Measurements from ENCODE around the gene PPARG.

Gene PPARG

GRCh38 chr3:12312010-12312409 is 23.1 kb downstream of the PPARG start:
- DNase-seq (ENCODE audit: low read depth), result no peak

DNA sequence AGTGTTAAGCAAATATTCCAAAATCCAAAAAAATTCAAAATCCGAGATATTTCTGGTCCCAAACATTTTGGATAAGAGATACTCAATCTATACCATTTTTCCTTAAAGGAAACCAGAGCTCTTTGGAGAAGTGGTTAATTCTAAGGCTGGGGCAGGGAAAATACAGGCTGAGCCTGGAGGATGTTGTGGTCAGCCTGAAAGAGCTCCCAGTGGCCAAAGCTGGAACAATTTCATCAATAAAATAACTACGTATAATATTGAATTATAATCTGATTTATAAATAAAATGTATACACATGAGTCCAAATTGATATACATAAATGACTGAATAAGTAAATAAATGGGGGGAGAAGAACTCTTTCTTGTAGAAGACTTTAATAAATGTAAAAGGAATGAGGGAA is 24.6 kb downstream of the PPARG start:
- DNase-seq (ENCODE audit: low read depth), result no peak

DNA sequence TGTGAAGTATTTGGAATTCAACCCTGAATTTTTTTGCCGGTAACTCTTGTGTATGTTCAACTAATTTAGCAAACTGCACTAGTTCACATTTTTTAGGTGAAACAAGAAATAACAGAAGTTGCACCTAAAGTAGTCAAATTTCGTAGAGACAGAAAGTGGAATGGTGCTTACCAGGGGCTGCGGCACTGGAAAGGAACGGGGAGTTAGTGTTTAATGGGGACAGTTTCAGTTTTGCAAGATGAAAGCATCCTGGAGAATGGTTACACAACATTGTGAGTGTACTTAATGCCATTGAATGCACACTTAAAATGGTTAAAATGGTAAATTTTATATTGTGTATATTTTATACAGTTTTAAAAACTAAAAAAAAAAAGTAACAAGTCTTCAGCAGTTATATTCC is 27.4 kb downstream of the PPARG start:
- no peak for DNase-seq (ENCODE audit: low read depth)

DNA sequence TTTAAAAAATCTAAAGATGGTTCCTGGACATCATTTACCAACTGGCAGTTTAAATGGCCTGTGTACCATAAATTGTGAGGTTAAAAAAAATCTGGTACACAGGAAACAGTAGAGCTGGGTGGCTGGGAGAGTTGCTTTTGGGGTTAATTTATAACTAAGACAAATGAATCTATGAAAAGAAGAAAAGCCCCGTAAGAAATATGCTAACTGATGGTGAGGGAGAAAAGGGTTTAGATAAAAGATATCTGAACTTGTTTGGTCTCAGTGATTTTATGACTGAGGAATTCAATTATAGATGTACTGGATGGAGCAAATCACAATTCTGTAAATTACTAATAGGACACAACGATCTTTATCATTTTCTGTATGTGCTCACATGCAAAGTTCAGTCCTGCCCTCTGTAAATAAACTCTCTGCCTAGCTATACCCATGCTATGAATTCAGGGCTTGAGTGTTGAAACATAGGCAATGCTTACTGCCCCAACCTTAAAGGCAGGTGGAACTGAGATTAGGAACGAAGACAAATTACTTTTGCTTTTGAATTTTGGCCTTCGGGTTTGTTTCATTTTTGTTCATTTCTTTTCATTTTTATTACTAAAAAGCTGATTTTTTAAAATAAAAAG is 28.0 kb downstream of the PPARG start:
- DNase-seq (ENCODE audit: low read depth), result no peak

DNA sequence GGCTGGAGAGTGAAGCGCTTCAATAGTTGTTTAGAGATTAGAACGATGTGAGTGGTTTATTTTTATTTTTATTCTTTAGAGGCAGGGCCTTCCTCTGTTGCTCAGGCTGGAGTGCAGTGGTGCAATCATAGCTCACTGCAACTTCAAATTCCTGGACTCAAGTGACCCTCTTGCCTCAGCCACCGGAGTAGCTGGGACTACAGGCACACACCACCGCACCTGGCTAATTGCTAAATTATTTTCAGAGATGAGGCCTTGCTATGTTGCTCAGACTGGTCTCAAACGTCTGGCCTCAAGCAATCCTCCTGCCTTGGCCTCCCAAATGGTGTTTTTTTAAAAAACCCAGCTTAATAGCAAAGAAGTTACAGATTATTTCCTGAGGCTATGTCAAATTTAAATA is 29.0 kb downstream of the PPARG start:
- no peak for DNase-seq (ENCODE audit: low read depth)

GRCh38 chr3:12318758-12319621 is 30.1 kb downstream of the PPARG start:
- DNase-seq (ENCODE audit: low read depth), result no peak

DNA sequence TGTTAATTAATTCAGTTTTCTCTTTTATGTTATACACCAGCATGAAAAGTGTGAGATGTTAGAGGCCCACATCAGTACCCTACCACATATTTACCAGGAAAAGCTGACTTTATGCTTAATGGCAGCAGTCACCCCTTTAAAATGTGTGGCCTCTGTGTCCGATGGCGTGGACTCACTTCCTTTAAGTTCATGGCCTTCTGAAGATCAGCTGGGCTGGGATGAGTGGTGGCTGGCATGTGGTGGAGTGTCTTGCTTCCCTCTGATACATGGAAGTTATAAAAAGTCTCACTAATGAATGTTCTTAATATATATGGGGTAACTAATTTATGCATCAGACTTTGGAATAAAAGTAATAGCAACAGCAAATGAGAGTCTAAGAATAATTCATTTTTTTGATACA is 32.1 kb downstream of the PPARG start:
- DNase-seq (ENCODE audit: low read depth), result no peak

DNA sequence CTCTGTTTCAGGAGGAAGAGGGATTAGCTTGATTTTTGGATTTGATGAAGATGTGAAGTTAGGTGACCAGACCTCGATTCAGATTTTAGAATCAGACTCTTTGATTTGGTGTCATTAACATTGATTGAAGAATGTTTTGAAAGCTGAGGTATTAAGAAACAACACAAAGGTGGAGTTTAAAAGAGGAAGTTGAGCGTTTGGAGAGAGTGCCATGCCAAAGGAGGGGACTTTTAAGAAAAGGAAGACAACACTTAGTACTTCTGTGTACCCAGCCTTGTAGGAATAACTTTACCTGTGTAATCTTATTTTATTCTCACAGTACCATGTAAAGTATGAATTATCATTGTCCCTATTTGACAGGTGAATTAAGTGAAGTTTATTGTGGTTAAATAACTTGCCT is 34.4 kb downstream of the PPARG start:
- no peak for DNase-seq (ENCODE audit: low read depth)

- no peak for DNase-seq (ENCODE audit: low read depth)
These were observed 37.0 kb downstream of the PPARG start for GRCh38 chr3:12325586-12326515.

DNA sequence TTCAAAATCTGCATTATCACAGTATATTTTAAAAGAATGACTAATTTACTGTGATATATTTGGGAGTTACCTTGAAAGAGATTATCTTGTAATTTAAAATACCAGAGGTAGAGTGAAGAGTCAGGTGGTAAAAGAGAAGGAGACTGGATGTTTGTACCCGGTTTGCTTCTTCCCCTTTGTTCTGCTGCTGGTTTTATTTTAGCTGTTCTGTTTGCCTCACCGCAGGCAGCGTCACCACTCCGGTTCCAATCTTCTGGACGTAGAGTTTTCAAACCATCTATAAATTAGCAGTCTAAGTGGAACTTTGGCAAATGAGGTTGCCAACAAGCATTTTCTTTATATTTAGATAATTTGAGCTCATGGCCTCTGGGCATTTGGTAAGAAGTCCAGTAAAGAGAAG is 38.2 kb downstream of the PPARG start:
- no peak for DNase-seq (ENCODE audit: low read depth)

GRCh38 chr3:12328132-12328836 is 39.4 kb downstream of the PPARG start:
- DNase-seq (ENCODE audit: low read depth), result no peak

DNA sequence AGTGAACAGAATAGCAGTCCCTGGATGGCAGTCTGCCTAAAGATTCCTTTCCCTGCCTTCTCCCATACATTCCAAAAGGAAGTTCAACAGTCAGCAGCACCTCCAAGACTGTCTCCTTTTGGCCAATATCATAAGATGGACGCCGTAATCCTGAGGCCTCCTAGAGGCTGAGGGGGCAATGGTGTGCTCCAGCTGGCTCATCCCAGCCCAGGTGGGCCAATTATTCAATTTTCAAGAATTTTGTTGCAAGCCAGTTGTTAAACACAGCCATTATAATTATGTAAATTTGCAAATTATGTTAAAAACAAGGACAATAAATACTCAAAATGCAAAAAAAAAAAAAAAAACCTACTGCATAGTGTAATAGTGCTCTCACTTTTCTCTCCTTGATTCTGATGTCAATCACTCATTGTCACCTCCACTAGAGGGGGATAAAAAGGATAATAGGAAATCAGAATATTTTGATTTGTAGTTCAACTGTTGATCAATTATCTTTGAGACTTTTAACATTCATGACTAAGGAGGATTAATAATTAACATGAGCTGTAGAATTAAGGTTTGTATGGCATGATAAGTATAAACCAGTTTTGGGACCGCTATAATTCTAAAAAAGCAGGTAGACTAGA is 40.1 kb downstream of the PPARG start:
- no peak for DNase-seq (ENCODE audit: low read depth)

DNA sequence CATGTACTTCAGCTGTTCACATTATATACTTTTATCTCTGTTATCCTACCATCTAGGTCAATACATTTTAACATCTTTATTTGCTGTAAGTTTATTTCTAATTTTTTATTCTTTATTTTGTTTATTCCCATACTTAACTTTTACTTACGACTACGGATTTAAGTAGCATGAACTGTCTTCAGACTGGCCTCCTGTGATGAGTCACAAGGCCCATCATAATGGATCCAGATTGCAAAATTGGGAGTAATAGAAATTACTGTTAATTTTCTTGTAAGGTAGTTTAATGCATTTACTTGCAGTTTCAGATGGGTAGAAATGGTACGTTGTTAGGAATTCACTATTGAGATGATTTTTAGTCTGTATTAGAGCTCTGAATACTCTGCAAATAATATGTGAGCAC is 45.9 kb downstream of the PPARG start:
- DNase-seq (ENCODE audit: low read depth), result no peak

- no peak for DNase-seq (ENCODE audit: low read depth)
These were observed 46.6 kb downstream of the PPARG start for GRCh38 chr3:12335421-12335820.

DNA sequence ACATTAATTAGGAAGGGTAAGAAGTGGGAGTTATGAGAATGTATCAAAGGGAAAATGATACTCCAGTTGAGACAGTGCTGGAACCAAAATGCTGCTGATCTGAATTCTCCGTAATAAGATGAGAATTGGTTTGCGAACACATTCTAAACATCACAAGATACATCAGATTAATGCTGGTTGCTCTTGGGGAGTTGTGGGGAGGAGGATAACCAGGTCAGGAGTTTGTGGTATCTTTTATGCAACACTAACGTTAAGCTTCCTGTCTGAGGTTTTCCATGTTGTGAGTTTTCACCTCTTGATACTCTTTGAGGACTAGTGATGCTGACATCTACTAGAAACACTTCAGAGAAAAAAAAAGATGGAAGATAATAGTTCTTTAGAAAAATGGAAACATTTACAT is 47.2 kb downstream of the PPARG start:
- DNase-seq (ENCODE audit: low read depth), result no peak

DNA sequence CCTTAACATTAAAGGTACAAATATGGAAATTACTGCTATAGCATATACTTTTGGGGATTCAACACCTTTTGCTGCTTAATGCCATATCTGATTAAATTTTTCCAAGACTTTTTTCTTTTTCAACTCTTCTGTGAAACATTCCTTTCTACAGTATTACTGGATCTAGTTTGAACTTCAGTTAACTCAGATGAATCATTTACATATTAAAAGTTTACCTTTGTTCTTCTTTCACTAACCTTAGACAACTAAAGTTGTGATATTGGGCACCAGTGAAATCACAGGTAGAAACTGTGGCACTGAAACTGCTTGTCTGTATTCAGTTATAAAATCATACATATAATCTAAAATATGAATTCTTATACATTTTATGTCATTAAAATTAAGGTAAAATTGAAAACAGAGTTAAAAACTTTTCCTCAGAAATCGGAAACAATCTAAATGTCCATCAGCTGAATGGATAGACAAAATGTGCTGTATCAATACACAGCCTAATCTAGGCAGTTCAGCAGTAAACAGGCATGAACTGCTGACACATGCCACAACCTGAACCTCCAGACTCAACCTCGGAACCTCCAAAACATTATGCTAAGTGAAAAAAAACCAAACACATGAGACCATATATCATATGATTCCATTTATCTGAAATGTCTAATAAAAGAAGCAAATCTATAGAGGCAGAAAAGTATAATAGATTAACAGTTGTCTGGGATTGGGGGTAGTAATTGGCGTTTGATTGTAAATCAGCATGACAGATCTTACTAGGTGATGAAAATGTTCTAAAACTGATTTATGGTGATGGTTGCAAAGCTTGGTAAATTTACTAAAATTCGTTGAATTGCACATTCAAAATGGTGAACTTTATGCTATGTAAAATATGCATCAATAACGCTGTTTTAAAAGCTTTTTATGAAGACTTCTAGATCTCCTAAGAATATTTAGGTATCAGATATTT is 50.0 kb downstream of the PPARG start:
- DNase-seq (ENCODE audit: low read depth), result no peak

GRCh38 chr3:12339701-12340480 is 51.0 kb downstream of the PPARG start:
- no peak for DNase-seq (ENCODE audit: low read depth)

DNA sequence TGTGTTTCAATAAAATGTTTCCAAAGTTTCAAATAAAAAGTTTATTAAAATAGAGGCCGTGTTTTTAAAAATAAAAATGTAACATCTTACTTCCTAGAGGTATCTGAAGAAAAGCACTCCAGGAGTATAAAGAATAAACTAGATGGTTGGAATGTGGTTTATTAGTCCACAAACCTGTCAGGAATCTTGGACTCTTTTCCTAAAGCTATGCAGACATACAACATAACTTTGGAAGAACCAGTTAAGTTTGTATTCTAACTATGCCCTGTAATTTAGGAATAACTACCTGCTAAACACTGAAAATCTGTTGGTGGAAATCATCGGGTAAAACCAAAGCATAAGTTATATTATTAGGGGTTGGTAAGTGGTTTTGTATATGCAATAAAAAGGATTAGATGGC is 51.6 kb downstream of the PPARG start:
- no peak for DNase-seq (ENCODE audit: low read depth)

- DNase-seq (ENCODE audit: low read depth), result no peak
These were observed 53.3 kb downstream of the PPARG start for GRCh38 chr3:12342151-12342550.
